DOHH2 (cell line): ENCODE results near the gene HOXD9.

ENCODE experiments used
- EZH2phosphoT487 ChIP-seq: fragments of 200-600 bp; sonication (generic); IDR thresholded peaks from 2 replicates; pipeline ENCODE4 v1.6.1; 2017; ENCODE audit warnings: borderline replicate concordance, mild to moderate bottlenecking, antibody characterized with exemption, low read length, moderate library complexity, mixed read lengths
- TF ChIP-seq, protein P1 (sequence below): fragments of 200-600 bp; sonication (generic); IDR thresholded peaks from one replicate; pipeline ENCODE4 v1.5.1; 2014; ENCODE audit warnings: antibody characterized with exemption, mild to moderate bottlenecking, low read depth, low read length; ENCODE audit not compliant: poor library complexity, severe bottlenecking

GRCh38 chr2:176158186-176158591, 35.7 kb downstream of the HOXD9 start:
- TF ChIP-seq, protein P1, sequence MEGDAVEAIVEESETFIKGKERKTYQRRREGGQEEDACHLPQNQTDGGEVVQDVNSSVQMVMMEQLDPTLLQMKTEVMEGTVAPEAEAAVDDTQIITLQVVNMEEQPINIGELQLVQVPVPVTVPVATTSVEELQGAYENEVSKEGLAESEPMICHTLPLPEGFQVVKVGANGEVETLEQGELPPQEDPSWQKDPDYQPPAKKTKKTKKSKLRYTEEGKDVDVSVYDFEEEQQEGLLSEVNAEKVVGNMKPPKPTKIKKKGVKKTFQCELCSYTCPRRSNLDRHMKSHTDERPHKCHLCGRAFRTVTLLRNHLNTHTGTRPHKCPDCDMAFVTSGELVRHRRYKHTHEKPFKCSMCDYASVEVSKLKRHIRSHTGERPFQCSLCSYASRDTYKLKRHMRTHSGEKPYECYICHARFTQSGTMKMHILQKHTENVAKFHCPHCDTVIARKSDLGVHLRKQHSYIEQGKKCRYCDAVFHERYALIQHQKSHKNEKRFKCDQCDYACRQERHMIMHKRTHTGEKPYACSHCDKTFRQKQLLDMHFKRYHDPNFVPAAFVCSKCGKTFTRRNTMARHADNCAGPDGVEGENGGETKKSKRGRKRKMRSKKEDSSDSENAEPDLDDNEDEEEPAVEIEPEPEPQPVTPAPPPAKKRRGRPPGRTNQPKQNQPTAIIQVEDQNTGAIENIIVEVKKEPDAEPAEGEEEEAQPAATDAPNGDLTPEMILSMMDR = no peak
- TF ChIP-seq EZH2phosphoT487 = no peak
